HT-29 (cell line): ENCODE measurements around the gene ANKRD44. TPM values are rescaled to one million over a fixed set of nuclear protein-coding genes. Genes with fewer than 3 reads are reported as not detected.
"Not testable (repeated sequence)": the region's sequence is repeated elsewhere in the genome, so short reads cannot be mapped to it uniquely, and the experiment has no call there.

Experiments used
- DNase-seq: peaks from one replicate; pipeline ENCODE4 v3.0.0-alpha.2; 2015; ENCODE audit warnings: low spot score
- total RNA-seq: library from RNA; depleted of rRNA; stranded (reverse); fragments of >200 nt; shearing (Covaris generic); gene quantifications from 2 replicates; pipeline ENCODE4 v1.2.3, GENCODE V29; 2014

ANKRD44 gene
- total RNA-seq, 1 experiment from 2014 or later, result 2.8 TPM

DNA sequence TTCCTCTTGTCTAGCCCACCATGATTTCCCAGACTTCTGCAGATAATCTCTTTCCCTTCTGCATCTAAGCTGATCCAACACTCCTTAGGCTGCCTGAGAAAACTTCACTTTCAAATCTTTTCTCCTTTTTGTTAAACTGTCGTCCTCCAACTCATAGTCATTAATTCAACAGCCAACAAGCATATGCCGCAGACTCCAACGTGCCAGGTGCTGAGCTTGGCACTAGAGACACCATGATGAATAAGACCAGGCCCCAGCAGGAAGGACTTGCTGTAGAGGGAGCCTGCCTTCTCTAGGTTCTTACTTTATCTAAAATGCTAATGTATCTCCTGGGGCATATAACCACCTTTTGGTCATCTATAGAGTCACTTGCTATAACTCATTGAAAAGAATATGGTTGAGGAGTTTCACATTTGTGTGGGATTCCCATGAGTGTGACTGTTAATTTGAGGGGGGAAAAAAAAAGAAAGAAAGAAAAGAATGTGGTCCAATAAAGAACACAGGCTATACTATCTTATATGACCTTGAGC, 51.0 kb downstream of the ANKRD44 start:
- DNase-seq, result no peak

DNA sequence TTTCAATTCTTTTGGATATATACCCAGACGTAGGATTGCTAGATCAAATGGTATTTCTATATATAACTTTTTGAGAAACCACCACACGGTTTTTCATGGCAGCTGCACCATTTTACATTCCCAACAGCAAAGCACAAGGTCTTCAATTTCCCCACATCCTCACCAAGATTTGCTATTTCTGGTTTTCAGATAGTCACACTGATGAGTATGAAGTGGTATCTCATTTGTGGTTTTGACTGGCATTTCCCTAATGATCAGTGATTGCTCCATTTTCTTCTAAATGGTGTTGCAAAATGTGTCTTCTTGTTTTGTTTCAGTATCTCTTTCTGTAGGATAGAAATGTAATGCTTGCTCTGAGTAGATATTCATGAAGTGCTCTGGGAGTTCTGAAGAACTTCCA, 52.0 kb downstream of the ANKRD44 start:
- DNase-seq, result no peak

DNA sequence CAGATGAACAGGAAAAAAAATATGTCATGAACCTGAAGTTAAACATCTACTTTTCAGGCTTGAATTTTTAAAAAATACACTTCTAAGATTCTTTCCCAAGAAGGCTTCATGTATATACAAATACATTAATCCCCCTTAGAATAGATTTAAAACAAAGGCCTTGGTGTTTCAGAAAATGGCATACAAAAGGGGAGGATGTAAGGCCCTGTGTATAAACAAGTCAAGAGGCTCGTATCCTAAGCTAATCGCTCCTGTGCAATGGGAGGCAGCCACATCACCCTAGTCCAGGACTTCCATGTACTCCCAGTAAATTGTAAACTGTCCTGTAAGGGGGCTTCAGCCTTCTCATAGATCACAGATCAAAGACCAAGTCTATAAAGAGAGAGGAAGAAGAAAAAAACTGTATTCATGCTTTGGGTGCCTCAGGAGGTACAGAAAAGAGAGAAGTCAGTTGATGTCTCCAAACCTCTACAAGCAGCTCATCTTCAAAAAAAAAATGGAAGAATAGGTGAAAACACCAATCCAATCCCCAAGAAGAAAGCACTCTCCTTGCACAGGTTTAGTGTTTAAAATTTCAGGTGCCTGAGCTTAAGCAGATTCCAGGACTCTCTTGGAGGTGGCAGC, 53.9 kb downstream of the ANKRD44 start:
- DNase-seq, result no peak

DNA sequence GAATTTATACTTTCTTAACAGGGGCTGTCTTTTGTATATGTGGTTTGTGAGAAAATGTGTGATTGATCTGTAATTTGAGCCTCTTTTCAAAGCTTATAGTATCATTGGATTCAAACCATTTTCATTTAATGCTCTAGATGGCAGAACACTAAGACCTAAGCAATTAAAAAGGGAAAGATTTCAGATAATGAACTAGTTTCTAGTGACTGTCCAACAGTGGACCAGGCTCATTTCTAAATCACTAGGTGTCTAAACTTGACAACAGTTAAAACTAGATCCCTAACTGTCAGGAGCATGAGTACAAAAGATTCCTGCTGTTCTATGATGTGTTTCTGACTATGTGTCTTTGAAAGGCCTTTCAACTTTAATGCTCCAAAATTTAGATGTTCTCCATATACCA, 54.6 kb downstream of the ANKRD44 start:
- no peak for DNase-seq

DNA sequence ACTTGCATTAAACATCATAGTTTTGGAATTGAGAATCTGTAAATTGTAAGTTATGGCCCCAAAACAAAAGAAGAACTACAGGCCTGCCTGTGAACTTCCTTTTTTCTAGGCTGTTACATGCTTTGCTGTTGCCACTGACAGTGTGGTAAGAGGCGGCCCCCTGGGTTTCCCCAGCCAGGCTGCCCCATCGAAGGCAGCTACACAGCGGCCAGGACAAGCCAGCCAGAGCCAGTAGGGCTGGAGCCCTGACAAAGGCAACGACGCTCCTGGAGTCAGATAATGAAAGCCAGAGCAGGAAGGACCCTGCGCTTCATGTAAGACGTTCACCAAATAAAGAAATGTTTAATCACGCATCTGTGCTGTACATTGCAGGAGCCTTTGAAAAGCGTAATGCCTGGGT, 55.0 kb downstream of the ANKRD44 start:
- DNase-seq, result no peak

DNA sequence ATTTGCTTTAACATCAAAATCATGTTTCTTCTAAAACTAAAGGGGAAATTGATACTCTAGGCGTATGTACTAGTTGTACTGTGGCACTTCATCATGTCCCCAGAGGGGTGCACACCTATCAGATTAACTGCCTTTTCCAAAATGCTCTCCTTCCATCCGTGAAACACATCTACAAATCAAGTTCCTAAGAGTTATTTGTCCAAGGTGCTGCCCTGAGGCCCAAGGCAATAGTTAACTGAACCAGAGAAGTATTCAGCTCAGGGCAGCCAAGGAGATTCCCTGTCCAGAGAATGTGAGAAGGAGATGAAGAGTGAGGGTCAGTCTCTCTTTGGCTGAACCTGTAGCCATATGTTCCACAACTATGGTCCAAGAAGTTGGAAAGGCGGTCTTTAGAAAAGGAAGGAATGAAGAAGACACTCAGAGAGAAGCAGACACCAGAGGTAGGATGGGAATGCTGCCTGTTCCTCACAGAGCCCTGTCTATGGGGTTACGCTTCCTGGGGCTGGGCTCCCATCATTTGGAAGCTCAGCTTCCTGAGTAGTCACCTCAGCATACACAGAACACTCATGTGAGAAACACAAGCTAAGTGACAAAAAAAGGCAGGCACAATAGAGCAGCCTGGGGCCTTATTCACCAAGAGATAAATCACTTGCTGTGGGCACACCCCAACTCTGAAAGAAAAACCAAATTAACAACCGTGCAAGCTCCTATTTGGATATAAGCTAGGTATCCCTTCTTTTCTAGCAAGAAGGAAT, 55.6 kb downstream of the ANKRD44 start:
- no peak for DNase-seq

DNA sequence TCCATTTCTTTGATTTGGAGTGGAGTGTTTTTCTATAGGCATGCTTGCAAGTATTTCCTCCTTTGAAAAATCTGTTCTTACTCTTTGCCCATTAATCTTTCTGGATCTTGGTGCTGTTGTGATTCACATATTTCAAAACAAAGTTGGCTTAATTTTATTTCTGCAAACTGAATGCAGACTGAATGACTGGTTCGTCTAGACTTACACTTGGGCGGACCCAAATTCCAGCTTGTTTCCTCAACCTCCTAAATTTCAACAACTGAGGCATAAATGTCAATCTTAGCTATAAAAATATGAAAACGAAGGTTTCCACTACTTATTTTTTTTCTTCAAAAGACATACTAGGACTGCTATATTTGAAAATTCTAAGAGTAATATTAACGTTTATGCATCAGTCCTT, 59.0 kb downstream of the ANKRD44 start:
- no peak for DNase-seq

DNA sequence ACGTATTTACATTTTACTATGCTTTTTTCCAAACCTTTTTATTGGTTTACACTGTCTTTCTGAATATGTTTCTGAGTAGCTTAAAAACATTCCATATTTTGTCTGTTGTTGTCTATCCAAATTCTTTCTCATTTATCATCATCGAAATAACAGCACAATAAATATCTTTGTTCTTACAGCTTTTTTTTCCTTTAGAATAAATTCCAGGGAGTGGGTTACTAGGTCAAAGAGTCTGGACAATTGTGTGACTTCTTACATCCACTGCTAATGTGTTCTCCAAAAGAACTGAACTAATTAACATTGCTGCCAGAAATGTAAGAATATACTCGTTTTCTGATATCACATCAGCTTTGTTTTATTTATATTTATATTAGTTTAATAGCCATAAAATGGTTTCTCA, 59.4 kb downstream of the ANKRD44 start:
- DNase-seq, result no peak

GRCh38 chr2:197250084-197250397, 60.5 kb downstream of the ANKRD44 start:
- no peak for DNase-seq

DNA sequence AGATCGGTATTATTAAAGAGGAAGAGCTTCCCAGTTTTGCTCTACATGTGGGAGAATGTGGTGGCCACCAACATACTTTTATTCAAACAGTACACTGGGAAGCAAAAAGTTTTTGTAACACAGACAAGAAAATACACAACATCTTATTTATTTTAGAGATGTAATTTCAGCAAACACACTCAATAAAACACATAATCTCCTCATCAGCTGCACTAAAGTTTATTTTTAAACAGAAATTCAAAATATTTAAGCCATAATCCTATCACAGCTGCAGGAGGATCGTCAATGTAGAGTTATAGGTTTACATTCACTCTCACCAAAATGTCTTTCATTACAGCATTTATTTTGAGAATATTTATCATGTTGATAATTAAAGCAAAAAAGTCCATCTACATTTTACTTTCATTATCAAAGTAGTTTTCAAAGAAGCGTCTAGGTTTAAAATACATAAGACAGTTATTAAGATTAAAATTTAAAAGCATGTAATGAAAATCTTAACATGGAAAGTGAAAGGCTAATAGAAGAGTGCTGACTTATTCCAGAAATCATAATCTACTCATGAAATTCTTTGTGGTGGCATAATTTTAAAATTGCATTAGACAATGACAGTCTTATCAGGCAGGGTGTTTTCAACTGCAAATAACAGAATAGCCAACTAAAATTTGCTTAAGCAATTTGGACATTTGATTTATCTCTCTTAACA, 61.0 kb downstream of the ANKRD44 start:
- DNase-seq, result no peak

DNA sequence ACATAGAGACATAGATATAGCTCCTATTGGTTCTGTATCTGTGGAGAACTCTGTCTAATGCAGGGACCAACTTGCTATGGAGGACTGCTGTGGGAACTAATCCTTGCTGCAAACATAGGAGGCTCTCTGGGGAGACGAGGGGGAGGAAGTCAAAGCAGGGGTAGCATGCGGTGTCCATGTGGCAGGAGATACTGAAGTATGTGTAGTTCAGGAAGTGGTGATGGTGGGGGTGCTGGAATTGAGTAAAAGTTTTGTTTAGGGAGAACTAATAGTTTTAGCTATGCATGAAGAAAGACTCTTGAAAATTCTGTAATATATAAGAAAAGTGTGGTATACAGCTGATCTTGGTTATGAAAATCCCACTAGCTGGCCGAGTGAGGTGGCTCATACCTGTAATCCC, 62.0 kb downstream of the ANKRD44 start:
- DNase-seq, result no peak

DNA sequence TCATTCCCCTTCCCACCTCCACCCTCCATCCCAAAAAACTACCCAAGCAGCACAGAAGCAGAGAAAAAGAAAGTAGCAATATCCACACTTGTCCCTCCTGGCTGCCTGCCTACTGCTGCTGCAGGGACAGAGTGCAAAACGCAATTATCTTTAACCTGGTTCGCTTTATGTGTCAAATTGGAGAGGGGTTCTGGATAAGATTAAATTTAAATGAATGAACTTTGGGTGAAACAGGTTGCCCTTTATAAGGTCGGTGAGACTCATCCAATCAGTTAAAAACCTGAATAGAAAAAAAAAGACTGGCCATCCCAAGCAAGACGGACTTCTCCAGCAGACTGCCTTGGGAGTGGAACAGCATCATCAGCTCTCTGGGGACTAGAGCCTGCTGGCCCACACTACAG, 62.6 kb downstream of the ANKRD44 start:
- DNase-seq, result no peak

- no peak for DNase-seq
These were observed 63.5 kb downstream of the ANKRD44 start for GRCh38 chr2:197247083-197247482.

DNA sequence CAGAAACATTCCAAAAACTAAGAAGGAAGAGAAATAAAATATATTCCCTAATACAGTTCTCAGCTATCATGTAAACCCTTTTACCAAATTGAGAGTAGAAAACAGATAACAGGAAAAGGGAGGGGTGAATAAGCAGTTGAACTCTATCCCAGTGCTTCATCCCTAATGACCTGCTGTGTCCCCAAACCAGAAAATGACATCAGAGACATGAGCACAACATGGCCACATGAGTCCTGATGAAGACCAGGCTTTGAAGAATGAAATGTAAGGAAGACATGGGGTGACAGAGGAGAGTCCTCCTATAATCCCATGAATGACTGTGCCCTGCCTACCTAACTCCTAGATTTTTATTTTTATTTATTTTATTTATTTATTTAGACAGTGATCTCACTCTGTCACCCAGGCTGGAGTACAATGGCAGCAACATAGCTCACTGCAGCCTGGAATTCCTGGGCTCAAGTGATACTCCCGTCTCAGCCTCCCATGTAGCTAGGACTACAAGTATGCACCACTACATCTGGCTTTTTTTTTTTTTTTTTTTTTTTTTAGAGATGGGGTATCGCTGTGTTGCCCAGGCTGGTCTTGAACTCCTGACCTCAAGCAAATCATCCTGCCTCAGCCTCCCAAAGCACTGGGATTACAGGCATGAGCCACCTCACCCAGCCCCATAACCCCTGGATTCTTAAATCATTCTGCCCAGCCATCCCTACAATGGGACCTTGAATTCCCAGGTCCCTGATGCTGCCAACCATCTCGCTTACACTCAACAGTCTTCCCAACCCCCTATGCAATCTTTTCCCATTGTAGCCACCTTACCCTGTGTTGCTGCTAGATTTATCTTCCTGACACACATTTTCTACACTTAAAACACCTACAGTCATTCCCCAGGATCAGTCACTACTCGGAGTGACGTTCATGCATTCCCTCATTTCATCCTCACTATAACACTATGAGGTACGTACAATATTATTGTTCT, 64.5 kb downstream of the ANKRD44 start:
- no peak for DNase-seq

GRCh38 chr2:197244349-197244748, 66.2 kb downstream of the ANKRD44 start:
- DNase-seq, result no peak

- no peak for DNase-seq
These were observed 67.9 kb downstream of the ANKRD44 start for GRCh38 chr2:197242719-197243118.

GRCh38 chr2:197241596-197241995, 69.0 kb downstream of the ANKRD44 start:
- DNase-seq, result no peak

DNA sequence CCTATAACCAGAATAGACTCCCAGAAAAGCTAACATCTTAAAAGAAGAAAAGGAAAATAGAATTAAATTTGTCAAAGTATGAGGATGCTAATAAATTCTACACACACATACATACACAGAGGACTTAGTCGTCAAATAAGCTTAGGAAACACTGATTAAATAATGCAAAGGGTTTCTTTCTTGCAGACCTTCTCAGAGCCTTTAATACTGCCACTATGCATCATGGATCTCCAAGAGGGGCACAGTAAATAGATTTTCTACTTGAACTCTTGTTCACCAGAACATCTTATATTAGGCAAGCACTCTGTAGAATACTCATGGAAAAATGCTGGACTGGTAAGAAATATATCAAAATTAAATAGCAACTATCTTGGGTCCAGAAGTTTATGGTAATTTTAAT, 69.4 kb downstream of the ANKRD44 start:
- DNase-seq, result no peak

DNA sequence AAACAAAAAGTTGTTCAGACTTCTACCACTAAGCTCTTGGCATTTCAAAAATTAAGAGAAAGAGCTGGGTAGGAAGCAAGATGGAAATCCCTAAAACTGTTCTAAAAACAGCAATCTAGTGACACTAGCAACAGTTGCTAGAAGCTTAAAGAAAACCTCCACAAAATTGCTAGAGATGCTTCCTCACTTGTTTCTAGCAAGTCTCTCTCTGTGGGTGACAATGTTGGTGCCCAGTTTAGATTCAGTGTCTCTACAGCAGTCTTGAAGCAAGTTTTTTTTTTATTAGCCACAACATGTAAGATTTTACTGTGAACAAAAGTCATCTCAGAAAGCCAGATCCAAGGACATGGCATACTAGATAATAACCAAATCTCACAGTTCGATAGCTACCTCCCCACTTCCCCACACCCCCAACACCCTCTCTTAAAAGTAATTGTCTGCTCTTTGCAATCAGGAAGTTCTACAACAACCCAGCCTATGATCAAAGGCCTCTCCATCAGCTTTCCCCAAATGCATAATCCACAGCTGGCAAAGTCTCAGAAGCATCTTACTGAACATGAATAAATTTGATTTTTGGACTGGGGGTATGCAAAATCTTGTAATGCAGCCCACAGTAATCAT, 70.0 kb downstream of the ANKRD44 start:
- DNase-seq, result no peak

DNA sequence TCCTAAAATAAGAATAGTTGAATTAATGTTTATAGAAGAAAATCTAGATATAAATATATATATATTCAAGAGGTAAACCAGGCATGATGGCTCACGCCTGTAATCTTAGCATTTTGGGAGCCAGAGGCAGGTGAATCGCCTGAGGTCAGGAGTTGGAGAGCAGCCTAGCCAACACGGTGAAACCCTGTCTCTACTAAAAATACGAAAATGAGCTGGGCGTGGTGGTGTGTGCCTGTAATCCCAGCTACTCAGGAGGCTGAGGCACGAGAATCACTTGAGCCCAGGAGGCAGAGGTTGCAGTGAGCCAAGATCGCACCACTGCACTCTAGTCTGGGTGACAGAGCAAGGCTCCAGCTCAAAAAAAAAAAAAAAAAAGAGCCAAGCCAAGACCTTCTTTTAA, 70.6 kb downstream of the ANKRD44 start:
- DNase-seq, result not testable (repeated sequence)

GRCh38 chr2:197239434-197239833, 71.1 kb downstream of the ANKRD44 start:
- DNase-seq, result no peak
